Measurements from ENCODE around the gene CAB39.

CAB39 gene

GRCh38 chr2:230758566-230759480 lies 46.2 kb downstream of the CAB39 start:
- no peak for DNase-seq

GRCh38 chr2:230759481-230760167 lies 47.0 kb downstream of the CAB39 start:
- DNase-seq: no peak

- no peak for DNase-seq
Observed at GRCh38 chr2:230761704-230762103, 49.1 kb downstream of the CAB39 start.

- no peak for DNase-seq
Observed at GRCh38 chr2:230762317-230762896, 49.8 kb downstream of the CAB39 start.

GRCh38 chr2:230764346-230764745 lies 51.7 kb downstream of the CAB39 start:
- no peak for DNase-seq

GRCh38 chr2:230765611-230766300 lies 53.1 kb downstream of the CAB39 start:
- no peak for DNase-seq

GRCh38 chr2:230767862-230768388 lies 55.3 kb downstream of the CAB39 start:
- DNase-seq: no peak

GRCh38 chr2:230770804-230771203 lies 58.2 kb downstream of the CAB39 start:
- DNase-seq: no peak

- no peak for DNase-seq
Observed at GRCh38 chr2:230772156-230772555, 59.5 kb downstream of the CAB39 start.

GRCh38 chr2:230773039-230773773 lies 60.6 kb downstream of the CAB39 start:
- DNase-seq: no peak

- DNase-seq: no peak
Observed at GRCh38 chr2:230774348-230774951, 61.8 kb downstream of the CAB39 start.

- DNase-seq: no peak
Observed at GRCh38 chr2:230775737-230776136, 63.1 kb downstream of the CAB39 start.

GRCh38 chr2:230777721-230778120 lies 65.1 kb downstream of the CAB39 start:
- DNase-seq: no peak

GRCh38 chr2:230778350-230779063 lies 65.9 kb downstream of the CAB39 start:
- no peak for DNase-seq

GRCh38 chr2:230779126-230779525 lies 66.5 kb downstream of the CAB39 start:
- no peak for DNase-seq

GRCh38 chr2:230779607-230780006 lies 67.0 kb downstream of the CAB39 start:
- no peak for DNase-seq

- DNase-seq: peak; percentile 74
Observed at GRCh38 chr2:230781130-230781797, 68.6 kb downstream of the CAB39 start.

GRCh38 chr2:230783101-230783500 lies 70.5 kb downstream of the CAB39 start:
- DNase-seq: no peak

GRCh38 chr2:230784795-230785194 lies 72.2 kb downstream of the CAB39 start:
- DNase-seq: no peak

- DNase-seq: no peak
Observed at GRCh38 chr2:230785346-230785745, 72.7 kb downstream of the CAB39 start.

All from NK-92 treated with Interleukin-12 subunit alpha and Interleukin-12 subunit beta, amount 100 ng/mL, for 24 hours (cell line).